ENCODE measurements around the gene ENG.

The ENG gene

DNA sequence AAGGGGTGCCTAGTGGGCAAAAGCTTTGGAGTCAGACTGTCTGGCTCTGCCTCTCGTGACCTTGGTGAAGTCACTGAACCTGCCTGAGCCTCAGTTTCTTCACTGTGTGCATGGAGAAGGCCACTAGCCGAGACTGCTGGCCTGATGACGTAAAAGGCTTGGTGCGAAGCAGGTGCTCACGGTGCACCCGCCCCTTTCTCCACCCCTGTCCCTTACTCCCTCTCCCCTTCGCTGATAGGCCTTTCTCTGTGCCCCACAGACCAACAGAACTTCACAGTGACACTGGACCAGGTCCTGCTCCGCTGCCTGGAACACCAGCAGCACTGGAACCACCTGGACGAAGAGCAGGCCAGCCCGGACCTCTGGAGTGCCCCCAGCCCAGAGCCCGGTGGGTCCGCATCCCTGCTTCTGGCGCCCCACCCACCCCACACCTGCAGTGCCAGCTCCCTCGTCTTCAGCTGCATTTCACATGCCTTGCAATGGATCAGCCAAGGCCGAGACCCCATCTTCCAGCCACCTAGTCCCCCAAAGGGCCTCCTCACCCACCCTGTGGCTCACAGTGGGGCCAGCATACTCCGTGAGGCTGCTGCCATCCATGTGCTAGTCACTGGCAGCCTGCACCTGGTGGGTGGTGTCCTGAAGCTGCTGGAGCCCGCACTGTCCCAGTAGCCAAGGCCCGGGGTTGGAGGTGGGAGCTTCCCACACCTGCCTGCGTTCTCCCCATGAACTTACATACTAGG lies 41.4 kb downstream of the ENG start:
- no peak for DNase-seq

DNA sequence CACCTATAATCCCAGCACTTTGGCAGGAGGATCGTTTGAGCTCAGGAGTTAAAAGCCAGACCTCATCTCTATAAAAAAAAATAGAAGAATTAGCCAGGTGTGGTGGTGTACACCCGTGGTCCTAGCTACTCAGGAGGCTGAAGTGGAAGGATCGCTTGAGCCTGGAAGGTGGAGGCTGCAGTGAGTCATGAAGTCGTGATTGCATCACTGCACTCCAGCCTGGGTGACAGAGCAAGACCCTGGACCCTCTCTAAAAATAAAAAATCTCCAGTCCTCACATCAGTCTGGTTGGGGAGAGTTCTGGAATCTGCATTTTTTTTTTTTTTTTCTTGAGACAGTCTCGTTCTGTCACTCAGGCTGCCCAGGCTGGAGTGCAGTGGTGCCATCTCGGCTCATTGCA lies 42.4 kb downstream of the ENG start:
- no peak for DNase-seq

DNA sequence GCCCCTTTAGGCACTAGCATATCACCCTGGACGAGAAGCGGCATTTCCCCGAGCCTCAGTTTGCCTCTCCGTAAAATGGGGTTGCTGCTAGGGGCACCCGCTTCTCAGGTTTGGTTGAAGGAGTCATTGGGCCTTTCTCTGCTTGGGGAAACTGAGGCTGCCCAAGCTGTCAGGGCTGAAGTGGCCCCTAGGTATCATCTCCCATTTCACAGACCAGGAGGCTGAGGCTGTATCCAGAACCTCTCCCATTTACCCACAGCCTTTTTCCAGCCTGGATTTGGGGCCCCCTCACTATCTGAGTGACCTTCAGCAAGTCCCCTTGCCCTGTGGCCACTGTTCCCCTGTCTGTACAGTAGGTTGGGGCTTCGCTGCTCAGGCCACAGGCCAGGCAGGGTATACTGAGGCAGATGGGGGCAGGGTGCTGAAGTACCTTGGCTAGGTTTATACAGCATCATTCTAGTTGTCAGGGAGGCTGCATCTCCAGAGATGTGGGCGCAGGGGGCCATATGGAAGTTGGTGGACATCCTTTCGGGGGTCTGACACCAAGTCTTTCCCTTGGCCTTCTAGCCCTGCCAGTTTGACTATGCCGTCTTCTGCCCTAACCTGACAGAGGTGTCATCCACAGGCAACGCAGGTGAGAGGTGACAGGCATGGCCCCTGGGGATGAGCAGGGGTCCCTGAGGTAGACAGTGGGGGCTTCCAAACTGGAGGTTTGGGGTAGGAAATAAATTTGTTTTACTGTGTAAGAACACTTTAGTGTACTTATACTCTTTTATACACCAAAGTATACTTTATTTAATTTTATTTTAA lies 43.9 kb downstream of the ENG start:
- DNase-seq: no peak

DNA sequence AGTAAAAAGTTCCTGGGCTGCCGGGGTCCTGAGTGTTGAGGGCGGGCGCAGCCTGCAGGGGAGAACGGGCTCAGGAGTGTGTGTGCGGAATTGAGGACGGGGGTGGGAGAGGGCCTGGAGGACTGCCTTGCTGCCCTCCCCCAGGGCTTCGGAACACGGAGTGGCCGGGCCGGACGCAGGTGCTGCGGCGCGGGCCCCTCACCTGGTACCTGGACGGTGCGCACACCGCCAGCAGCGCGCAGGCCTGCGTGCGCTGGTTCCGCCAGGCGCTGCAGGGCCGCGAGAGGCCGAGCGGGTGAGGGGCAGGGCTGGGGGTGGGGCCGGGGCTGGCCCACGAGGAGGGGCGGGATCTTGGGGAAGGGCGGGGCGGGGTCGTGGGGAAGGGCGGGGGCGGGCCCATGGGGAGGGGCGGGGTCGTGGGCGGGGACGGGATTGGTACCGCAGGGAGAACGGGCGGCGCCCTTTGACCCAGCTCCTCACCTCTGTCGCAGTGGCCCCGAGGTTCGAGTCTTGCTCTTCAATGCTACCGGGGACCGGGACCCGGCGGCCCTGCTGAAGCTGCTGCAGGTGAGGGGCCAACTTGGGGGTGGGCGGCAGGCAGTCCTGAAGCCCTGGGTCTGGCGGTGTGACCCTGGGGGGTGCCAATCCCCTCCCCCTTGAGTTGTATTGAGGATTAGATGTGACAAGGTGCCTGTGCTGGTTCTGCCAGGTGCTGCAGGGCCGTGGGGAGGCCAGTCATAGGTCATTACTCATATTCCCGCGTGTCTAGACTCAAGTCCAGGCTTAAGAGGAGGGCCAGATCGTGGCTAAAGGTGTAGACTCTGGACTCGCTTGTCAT lies 44.7 kb downstream of the ENG start:
- no peak for DNase-seq

DNA sequence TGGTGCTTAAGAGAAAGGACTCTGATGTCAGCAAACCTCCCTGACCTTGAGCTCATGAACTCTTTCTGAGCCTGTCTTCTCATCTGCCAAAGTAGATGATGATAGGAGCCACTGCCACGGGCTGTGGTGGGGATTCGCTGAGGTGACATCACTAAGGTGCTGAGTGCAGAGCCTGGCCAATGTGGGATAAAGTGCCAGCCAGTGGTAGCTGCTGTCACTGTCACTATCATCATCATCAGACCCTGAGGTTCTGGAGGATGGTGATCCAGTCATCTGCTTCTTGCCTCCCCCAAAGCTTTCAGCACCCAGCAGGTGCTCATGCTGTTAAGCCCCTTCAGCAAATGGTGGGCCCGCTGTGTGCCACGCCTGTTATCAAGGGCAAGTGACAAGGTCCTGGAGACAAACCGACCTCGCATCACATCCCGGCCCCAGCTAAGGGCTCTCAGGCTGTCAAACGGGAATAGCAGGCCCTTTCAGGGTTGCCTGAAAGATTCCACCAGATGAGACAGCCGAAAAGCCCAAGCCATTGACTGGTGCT lies 45.4 kb downstream of the ENG start:
- no peak for DNase-seq

DNA sequence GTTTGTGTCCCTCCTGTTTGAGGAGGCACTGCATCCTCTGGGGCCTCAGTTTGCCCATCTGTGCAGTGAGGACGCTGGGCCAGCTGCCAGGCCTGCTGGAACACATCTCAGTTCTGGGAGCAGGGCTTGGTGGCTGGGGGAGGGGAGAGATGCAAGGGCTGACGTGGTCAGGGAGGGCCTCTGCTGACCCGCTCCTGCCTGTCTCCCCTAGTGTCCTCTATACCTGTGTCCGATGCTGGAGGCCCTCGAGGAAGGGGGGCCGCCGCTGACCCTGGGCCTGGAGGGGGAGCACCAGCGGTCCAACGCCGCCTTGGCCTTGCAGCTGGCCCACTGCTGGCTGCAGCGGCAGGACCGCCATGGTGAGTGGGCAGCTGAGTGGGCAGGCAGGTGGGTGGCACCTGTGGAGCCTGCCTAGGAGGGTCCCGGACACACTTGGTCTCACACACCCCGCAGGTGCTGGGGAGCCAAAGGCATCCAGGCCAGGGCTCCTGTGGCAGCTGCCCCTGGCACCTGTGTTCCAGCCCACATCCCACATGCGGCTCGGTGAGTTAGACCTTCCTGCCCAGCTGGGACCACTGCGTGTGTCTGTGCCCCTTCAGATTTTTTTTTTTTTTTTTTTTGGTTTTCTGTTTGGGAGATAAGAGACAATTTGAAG lies 46.0 kb downstream of the ENG start:
- DNase-seq: no peak

DNA sequence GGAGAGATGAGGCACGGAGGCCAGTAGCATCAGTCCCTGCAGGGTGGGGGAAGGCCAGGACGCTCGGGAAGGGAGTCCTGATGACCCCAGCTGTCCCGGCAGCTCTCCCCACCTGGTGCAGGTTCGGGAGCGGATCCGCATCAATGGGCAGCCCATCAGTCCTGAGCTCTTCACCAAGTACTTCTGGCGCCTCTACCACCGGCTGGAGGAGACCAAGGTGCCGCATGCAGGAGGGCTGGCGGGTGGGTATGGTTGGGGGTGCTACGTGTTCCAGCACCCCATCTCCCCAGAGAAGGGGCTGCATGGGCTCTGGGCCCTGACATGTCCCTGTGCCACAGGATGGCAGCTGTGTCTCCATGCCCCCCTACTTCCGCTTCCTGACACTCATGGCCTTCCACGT lies 47.6 kb downstream of the ENG start:
- no peak for DNase-seq

DNA sequence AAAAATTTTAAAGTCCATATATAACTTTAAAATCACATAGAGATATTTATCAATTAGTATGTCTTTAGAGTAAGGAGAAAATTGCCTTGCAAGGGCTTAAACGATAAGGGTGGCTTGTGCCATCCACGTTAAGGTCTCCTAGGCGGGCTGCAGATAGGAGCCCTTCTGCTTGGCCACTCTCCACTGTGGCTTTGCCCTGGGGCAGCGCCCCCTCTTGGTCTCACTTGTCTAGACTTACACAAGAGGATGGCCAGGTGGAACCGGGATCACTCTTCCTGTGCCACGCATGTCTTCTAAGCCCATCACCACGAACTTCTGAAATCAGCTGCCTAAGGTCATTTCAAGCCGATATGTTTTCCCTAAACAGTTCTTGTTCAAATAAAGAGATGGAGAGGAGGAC lies 48.8 kb downstream of the ENG start:
- DNase-seq: peak in 1 of 2 experiments; percentile 35

DNA sequence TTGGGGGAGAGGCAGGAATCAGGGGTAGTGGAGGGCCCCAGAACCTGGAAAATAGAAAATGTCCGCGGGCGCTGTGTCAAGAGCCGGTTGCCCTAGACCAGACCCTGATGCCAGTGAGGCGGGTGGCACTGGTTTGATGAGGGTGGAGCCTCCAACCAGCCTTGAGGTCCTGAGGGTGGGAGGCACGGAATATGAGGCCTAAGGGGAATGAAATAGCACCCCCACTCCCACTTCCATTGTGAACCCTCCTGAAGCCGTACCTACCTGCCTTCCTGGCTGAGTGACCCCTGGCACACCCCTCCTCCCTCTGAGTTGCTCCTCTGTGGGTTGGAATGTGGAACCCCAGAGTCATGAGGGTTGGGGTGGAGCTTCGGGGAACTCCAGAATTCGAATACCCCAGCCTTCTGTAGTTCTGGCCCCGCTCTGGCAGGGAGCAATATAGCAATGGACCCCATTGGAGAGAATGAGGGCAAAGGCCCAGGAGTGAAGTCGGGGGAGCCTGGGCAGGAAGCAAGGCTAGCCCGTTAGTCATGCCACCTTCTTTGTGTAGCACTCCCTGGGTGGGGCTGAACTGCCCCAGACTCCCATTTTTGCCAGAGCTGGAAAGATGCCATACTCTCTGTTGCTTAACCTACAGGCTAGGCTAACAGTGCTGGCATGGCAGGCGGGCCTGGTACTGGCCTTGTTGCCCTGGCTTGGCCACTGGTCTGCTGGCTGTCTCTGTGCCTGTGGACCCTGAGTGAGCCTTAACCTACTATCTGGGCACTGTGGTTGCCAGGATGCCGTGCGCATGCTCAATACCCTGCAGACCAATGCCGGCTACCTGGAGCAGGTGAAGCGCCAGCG lies 50.7 kb downstream of the ENG start:
- DNase-seq: no peak

DNA sequence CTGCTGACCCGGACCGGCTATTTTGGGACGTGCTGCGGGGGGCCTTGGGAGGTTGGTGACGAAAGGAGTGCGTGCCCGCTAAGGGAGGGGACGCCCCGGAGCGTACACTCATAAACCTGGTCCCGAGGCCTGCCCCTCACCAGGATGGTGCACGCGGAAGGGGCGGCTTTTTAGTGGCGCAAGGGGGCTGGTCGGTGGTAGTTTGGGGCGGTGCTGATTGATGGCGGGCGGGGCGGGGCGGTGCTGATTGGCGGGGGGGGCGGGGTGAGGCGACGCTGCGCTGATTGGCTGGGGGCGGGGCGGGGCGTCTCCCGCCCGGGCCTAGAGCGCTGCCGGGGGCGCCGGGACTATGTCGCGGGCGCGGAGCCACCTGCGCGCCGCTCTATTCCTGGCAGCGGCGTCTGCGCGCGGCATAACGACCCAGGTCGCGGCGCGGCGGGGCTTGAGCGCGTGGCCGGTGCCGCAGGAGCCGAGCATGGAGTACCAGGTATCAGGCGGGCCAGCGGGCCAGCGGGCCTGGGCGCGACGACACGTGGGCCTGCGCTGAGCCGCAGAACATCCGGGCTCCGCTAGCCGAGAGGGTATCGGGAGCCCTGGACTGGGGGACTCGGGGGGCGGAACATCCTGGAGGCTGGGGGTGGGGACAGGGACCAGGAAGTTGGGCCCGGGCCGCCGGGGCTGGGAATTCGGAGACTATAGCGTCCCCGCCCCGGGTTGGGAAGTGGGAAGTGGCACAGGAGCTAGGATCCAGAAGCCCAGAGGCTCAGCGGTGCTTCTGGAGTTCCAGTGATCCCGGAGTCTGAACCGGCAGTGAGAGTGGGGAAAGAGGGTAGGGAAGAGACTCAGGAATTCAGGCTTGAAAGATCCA lies 51.6 kb downstream of the ENG start, which contains the start of gene FPGS:
FPGS (plus strand) TSS at position 307 of the 868 bp plus-strand sequence; CDS start at position 350, 43 bp downstream.
- DNase-seq: peak; percentile 87 to 90

DNA sequence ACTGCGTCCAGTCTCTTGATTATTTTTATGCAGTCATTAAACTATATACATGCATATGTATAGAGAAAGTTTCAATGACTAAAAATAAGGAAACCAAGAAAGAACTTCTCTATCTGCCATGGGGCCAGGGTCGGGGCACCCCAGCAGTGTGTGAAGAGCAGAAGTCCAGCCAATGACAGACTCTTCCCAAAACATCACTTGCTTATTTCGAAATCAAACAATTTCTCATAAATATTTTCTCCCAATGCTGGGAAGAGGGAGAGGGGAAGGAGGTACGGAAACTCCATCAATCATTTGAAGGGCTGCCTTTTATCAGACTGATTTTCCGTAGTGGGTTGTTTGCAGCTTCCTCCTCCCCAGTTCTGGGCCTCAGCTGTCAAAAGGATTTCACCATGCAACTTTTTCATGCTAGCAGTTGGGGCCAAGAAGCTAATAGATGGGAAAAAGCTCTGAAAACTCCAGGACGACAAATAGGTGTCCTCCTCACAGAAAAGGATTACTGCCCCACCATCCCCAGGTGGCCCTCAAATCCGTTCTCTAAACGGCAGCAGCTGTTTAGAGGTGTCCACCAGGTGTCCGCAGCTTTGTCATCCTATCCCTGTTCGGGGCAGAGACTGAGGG lies 52.4 kb downstream of the ENG start:
- no peak for DNase-seq

DNA sequence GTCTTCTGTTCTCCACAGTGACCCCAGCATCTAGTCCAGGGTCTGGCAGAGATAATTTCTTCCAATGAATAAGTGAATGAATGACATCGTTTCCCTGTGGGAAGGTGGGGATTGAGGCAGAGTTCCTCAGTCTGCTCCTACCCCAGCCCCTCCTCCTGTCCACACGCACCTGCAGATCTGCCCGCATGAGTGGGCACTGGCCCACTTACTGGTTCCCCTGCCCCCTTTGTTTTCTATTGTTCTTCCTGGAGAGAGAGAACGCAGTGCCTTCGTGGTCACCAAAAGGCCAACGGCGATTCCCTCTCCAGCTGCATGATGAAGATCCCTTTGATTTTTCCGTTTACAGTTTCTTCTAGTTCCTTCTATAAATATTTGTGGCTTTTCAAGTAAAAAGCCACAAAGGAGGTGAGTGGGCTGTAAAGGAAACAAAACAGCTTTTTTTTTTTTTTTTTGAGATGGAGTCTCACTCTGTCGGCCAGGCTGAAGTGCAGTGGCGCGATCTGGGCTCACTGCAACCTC lies 57.5 kb downstream of the ENG start:
- no peak for DNase-seq

DNA sequence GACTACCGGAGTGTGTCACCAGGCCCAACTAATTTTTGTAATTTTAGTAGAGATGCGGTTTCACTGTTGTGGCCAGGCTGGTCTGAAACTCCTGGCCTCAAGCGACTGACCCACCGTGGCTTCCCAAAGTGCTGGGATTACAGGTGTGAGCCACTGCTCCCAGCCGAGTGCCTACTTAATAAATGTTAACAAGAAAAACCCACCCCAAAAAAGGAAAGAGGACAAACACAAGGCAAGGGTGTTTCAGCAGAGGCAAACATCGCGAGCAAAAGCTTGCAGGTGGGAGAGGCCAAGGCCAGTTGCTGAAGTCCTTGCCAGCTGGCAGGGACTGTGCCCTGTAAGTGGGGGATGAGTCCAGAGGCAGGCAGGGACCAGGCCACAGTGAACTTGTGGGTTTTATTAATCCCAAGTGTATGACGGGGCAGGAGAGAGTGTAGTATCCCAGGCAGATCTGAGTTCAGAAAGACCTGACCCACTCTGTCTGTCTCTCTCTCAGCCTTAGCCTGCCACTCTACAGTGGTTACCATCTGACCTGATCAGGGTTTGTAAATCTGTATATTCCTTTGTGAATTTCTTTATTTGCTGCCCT lies 58.1 kb downstream of the ENG start:
- peak; percentile 22 to 40 for DNase-seq

DNA sequence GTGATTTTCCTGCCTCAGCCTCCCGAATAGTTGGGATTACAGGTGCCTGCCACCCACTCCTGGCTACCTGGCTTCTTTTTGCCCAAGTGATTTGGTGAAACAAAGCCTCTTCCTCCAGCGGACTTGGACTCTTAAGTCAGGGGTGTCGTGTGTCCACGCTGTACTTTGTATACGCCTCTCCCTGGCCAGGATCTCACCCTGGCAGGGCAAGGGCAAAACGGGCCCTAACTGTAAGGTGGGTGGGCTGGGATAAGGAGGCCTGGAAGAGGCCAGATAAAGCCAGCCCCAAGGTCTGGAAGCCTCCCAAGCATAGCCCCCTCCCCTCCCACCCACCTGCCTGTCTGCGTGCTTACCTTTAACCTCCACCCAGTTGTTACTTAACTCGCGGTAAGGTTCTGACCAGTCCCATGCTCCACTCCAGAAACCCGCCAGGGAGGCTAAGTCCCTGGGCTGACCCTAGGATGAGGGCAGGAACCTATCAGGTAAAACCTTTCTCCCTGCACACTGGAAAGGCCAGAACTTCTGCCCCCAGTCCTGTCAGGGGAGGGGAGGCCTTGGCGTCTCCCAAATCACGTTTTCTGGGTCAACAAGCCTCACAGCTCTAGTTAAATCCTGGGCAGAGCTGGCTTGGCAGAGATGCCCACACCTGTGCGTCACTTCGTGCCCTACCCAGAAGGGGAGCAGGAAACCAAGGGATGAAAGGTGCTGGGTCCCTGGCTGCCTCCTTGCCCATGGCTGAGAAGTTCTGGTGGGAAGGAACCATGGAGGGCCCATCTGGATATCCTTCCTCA lies 60.3 kb downstream of the ENG start:
- DNase-seq: no peak

DNA sequence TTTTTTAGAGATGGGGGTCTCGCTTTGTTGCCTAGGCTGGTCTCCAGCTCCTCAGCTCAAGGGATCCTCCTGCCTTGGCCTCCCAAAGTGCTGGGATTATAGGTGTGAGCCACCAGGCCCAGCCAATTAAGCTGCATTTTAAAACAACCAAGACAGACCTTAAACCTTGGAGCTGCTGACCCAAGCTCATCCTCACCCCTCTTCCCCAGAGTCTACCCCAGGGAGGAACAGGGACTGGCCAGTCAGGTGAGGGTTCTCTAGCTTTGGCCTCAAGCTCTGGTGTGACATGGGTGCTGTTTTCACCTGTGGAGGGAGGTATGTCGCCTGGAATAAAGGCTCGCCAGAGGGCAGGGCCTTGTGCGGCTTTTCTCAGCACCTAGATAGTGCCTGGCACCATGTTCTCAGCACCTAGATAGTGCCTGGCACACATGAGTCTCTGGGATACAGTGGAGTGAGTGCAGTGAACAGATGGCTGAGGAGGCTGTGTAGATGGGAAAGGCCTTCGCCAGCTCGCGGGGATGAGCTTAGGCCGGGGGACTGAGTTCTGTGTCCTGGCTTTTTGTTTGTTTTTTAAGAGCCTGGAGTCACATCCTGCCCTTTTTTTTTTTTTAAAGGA lies 61.3 kb downstream of the ENG start:
- peak; percentile 77 to 81 for DNase-seq

DNA sequence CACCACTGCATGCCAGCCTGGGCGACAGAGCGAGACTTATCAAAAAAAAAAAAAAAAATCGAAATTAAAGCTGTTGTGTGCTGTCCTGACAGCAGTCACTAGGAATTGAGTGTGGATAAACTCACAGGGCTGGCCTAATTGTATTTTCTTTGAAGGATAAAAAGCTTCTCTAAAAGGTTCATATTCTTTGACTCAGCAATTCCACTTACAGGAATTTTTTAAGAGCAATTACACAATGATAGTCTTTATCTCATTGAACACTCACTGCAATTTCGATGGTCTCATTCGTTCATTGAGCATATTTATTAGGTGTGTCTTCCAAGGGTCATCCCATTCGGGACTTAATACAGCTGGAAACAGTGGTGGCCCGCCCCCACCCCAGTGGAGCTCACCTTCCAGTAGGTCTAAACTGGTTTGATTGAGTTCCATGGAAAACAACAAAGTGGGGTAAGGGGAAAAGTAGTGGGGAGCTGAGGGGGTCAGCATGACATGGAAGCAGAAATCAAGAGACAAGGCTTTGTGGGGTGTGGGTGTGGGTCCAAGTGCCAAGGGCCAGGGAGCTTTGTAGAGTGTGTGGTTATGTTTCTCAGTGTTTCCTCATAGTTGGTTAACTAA lies 61.9 kb downstream of the ENG start:
- DNase-seq: no peak

DNA sequence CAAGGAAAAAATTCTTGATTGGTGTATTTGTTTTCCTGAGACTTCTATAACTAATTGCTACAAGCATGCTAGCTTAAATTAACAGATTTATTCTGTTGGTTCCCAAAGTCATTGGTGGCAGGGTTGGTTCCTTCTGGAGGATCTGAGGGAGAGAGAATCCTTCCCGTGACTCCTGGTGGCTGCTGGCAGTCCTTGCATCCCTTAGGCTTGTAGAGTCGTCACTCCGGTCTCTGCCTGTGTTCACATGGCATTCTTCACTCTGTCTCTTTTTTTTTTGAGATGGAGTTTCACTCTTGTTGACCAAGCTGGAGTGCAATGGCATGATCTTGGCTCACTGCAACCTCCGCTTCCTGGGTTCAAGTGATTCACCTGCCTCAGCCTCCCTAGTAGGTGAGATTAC lies 63.4 kb downstream of the ENG start:
- DNase-seq: no peak
